Measurements from ENCODE around the gene NUDCD3.

DNA sequence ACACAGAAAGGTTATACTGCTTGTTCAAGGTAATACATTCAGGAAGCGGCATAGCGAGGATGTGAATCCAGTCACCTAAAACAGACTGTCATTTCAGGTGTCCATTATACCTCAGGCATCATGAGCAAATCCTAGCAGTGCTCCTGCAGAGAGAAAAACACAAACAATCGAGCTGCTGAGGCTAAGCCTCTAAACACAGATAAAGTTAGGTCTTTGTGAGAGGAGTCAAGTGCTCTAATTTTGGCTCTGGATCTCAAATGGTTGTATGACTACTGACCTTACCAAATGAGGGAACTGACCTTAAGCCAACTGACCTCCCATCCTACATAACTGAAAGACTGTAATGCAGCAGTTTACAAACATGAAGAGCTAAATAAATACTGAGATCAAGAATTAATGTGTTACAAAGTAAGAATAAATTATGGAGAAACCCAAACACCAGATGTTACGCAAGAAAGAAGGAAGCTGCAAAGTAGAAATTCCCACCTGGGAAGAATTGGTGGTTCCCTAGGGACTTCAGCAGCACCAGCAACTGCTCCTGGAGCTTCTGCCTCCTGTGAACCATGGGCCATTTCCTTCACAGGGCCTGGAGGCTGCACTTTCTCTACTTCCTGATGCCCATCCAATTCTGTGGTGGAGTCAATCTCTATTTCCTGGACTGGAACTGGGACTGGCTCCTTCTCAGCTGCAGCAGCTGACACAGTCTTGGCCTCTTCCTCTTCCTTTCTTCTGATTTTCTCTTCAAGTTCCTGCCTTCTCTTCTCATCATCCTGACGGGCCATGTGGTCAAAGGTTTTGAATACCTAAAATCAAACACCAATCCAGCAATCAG is 5.8 kb downstream of the NUDCD3 start:
- TF ChIP-seq EP300 (IDR thresholded peaks at IDR 0.05) = no peak
- TF ChIP-seq CTCF (IDR thresholded peaks at IDR 0.05) = no peak

Data from sigmoid colon (tissue), 4 donors.